HEK293 (cell line): ENCODE measurements around the gene CRYZL1.

ENCODE experiments used
- GFI1B ChIP-seq: fragments of 450-650 bp; formaldehyde crosslinking; IDR thresholded peaks from 2 replicates; pipeline ENCODE4 v1.5.1; 2016; ENCODE audit warnings: missing biosample characterization, missing genetic modification characterization
- GLI4 ChIP-seq: fragments of 450-650 bp; formaldehyde crosslinking; IDR thresholded peaks from 2 replicates; pipeline ENCODE4 v1.5.1; 2016; ENCODE audit warnings: missing biosample characterization, missing genetic modification characterization
- KLF10 ChIP-seq: fragments of 450-650 bp; IDR thresholded peaks from 2 replicates; pipeline ENCODE4 v1.5.1; 2018; ENCODE audit warnings: missing biosample characterization, mild to moderate bottlenecking, missing genetic modification characterization
- RBAK ChIP-seq: fragments of 450-650 bp; formaldehyde crosslinking; IDR thresholded peaks from 2 replicates; pipeline ENCODE4 v1.5.1; 2016; ENCODE audit warnings: missing biosample characterization, missing genetic modification characterization
- SALL2 ChIP-seq: fragments of 450-650 bp; formaldehyde crosslinking; IDR thresholded peaks from 2 replicates; pipeline ENCODE4 v1.5.0; 2017; ENCODE audit warnings: missing biosample characterization, mild to moderate bottlenecking, missing genetic modification characterization, borderline replicate concordance
- SETDB1 ChIP-seq: IDR thresholded peaks from one replicate; pipeline ENCODE4 v1.6.1; 2017; ENCODE audit warnings: mild to moderate bottlenecking, low read length, moderate library complexity, mixed read lengths; ENCODE audit not compliant: insufficient read length
- SP2 ChIP-seq: fragments of 450-650 bp; formaldehyde crosslinking; IDR thresholded peaks from 2 replicates; pipeline ENCODE4 v1.5.1; 2016; ENCODE audit warnings: missing biosample characterization, missing genetic modification characterization
- ZBTB21 ChIP-seq: fragments of 450-650 bp; formaldehyde crosslinking; IDR thresholded peaks from 2 replicates; pipeline ENCODE4 v1.5.1; 2017; ENCODE audit warnings: missing biosample characterization, missing genetic modification characterization
- ZNF175 ChIP-seq: fragments of 450-650 bp; formaldehyde crosslinking; IDR thresholded peaks from 2 replicates; pipeline ENCODE4 v1.5.1; 2016; ENCODE audit warnings: missing biosample characterization, missing genetic modification characterization
- ZNF18 ChIP-seq: fragments of 450-650 bp; formaldehyde crosslinking; IDR thresholded peaks from 2 replicates; pipeline ENCODE4 v1.5.1; 2016; ENCODE audit warnings: missing biosample characterization, missing genetic modification characterization
- ZNF302 ChIP-seq: fragments of 450-650 bp; formaldehyde crosslinking; IDR thresholded peaks from 2 replicates; pipeline ENCODE4 v1.5.1; 2016; ENCODE audit warnings: missing biosample characterization, missing genetic modification characterization, low read depth
- ZNF391 ChIP-seq: fragments of 450-650 bp; formaldehyde crosslinking; IDR thresholded peaks from 2 replicates; pipeline ENCODE4 v1.5.1; 2016; ENCODE audit warnings: low read depth, missing biosample characterization, missing genetic modification characterization, borderline replicate concordance
- ZNF398 ChIP-seq: fragments of 450-650 bp; formaldehyde crosslinking; IDR thresholded peaks from 2 replicates; pipeline ENCODE4 v1.5.1; 2017; ENCODE audit warnings: missing biosample characterization, missing genetic modification characterization
- ZNF473 ChIP-seq: fragments of 450-650 bp; formaldehyde crosslinking; IDR thresholded peaks from 2 replicates; pipeline ENCODE4 v1.5.1; 2017; ENCODE audit warnings: missing biosample characterization, missing genetic modification characterization
- ZNF514 ChIP-seq: fragments of 450-650 bp; formaldehyde crosslinking; IDR thresholded peaks from 2 replicates; pipeline ENCODE4 v1.5.1; 2016; ENCODE audit warnings: missing biosample characterization, missing genetic modification characterization
- ZNF555 ChIP-seq: fragments of 450-650 bp; formaldehyde crosslinking; conservative IDR thresholded peaks from 2 replicates; pipeline ENCODE4 v1.5.1; 2017; ENCODE audit warnings: missing biosample characterization, mild to moderate bottlenecking, missing genetic modification characterization, inconsistent platforms
- ZNF561 ChIP-seq: fragments of 450-650 bp; IDR thresholded peaks from 2 replicates; pipeline ENCODE4 v1.5.1; 2018; ENCODE audit warnings: missing biosample characterization, missing genetic modification characterization, borderline replicate concordance
- ZNF571 ChIP-seq: fragments of 450-650 bp; formaldehyde crosslinking; IDR thresholded peaks from 2 replicates; pipeline ENCODE4 v1.5.0; 2017; ENCODE audit warnings: missing biosample characterization, missing genetic modification characterization
- ZNF654 ChIP-seq: fragments of 450-650 bp; formaldehyde crosslinking; IDR thresholded peaks from 2 replicates; pipeline ENCODE4 v1.5.1; 2016; ENCODE audit warnings: low read depth, missing biosample characterization, missing genetic modification characterization
- ZNF658 ChIP-seq: fragments of 450-650 bp; formaldehyde crosslinking; IDR thresholded peaks from 2 replicates; pipeline ENCODE4; 2016; ENCODE audit warnings: missing biosample characterization, missing genetic modification characterization
- ZNF692 ChIP-seq: fragments of 450-650 bp; formaldehyde crosslinking; IDR thresholded peaks from 2 replicates; pipeline ENCODE4 v1.5.1; 2016; ENCODE audit warnings: missing biosample characterization, missing genetic modification characterization
- ZNF701 ChIP-seq: fragments of 450-650 bp; formaldehyde crosslinking; IDR thresholded peaks from 2 replicates; pipeline ENCODE4 v1.5.1; 2016; ENCODE audit warnings: missing biosample characterization, missing genetic modification characterization
- ZNF704 ChIP-seq: fragments of 450-650 bp; formaldehyde crosslinking; IDR thresholded peaks from 2 replicates; pipeline ENCODE4 v1.5.1; 2016; ENCODE audit warnings: missing biosample characterization, missing genetic modification characterization
- ZNF768 ChIP-seq: fragments of 450-650 bp; formaldehyde crosslinking; IDR thresholded peaks from 2 replicates; pipeline ENCODE4 v1.5.1; 2018; ENCODE audit warnings: missing biosample characterization, mild to moderate bottlenecking, missing genetic modification characterization
- ZXDB ChIP-seq: fragments of 450-650 bp; formaldehyde crosslinking; IDR thresholded peaks from 2 replicates; pipeline ENCODE4 v1.5.1; 2016; ENCODE audit warnings: missing biosample characterization, missing genetic modification characterization
- TF ChIP-seq, protein P1 (sequence below): fragments of 450-650 bp; formaldehyde crosslinking; IDR thresholded peaks from 2 replicates; pipeline ENCODE4 v1.5.1; 2016; ENCODE audit warnings: missing biosample characterization, missing genetic modification characterization
- TF ChIP-seq, protein P2 (sequence below): fragments of 450-650 bp; formaldehyde crosslinking; IDR thresholded peaks from 2 replicates; pipeline ENCODE4 v1.5.1; 2016; ENCODE audit warnings: missing biosample characterization, missing genetic modification characterization, borderline replicate concordance

Gene CRYZL1

DNA sequence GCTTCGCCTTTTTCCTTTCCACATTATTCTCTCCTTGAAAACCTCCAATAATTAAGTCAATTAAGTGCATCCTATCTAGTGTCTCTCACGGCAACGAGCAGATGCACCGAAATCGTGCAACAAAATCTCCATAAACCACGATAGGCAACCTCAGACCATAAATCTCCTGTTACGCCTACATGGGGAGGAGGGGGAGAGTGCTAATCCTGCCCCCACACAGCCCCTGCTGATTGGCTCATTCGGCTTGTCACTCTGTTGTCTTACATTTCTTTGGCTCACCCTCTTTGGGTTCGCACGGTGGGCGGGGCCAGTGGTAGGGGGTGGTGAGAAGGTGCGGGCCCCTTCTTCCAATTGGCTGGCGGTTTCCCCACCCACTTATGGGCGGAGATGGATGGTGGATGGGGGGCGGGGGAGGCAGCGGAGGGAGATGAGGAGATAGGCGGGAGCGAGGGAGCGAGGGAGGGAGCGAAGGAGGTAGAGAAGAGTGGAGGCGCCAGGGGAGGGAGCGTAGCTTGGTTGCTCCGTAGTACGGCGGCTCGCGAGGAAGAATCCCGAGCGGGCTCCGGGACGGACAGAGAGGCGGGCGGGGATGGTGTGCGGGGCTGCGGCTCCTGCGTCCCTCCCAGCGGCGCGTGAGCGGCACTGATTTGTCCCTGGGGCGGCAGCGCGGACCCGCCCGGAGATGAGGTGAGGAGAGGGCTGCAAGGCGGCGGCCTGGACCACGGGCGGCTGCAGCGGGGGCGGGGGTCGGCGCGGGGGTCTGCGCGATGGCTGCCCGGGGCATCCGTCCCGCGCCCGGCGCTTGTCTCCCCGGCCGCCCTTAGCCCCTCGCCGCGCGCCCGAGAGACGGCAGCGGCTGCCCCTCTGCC, 720 bp upstream of the CRYZL1 start, which contains the start of gene ITSN1 (continued):
- TF ChIP-seq ZNF555: no peak
- TF ChIP-seq ZNF704 (tag by site-specific recombination): no peak
- no peak for TF ChIP-seq ZNF473 (tag by site-specific recombination)
- no peak for TF ChIP-seq SALL2 (tag by site-specific recombination)
- TF ChIP-seq ZNF701 (tag by site-specific recombination): no peak
- TF ChIP-seq ZNF398 (tag by site-specific recombination): peak; percentile 100
- TF ChIP-seq ZNF658 (tag by site-specific recombination): no peak
- 0 out of 2 replicates have a peak, but pooled peaks have one; percentile 14 for TF ChIP-seq ZNF18
- peak; percentile 99 for TF ChIP-seq SP2 (tag by site-specific recombination)
- no peak for TF ChIP-seq ZNF175 (tag by site-specific recombination)
- no peak for TF ChIP-seq ZNF302 (tag by site-specific recombination)
- no peak for TF ChIP-seq RBAK (tag by site-specific recombination)
- TF ChIP-seq ZNF391 (tag by site-specific recombination): peak; percentile 50; the same call in 1 of the 2 replicates
- TF ChIP-seq ZNF654: no peak
- peak; percentile 81 for TF ChIP-seq ZXDB (tag by site-specific recombination)
- TF ChIP-seq GFI1B (tag by site-specific recombination): peak; percentile 89
- TF ChIP-seq ZBTB21 (tag by site-specific recombination): no peak
- TF ChIP-seq ZNF768 (tag by site-specific recombination): no peak; the same call in 1 of the 2 replicates
- peak; percentile 62; the same call in 1 of the 2 replicates for TF ChIP-seq GLI4 (tag by site-specific recombination)
- TF ChIP-seq ZNF571 (tag by site-specific recombination): no peak
- TF ChIP-seq, protein P1, sequence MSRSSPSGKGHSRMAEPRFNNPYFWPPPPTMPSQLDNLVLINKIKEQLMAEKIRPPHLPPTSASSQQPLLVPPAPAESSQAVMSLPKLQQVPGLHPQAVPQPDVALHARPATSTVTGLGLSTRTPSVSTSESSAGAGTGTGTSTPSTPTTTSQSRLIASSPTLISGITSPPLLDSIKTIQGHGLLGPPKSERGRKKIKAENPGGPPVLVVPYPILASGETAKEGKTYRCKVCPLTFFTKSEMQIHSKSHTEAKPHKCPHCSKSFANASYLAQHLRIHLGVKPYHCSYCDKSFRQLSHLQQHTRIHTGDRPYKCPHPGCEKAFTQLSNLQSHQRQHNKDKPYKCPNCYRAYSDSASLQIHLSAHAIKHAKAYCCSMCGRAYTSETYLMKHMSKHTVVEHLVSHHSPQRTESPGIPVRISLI (tag by site-specific recombination): no peak
- TF ChIP-seq ZNF514 (tag by site-specific recombination): no peak
- TF ChIP-seq ZNF692 (tag by site-specific recombination): peak; percentile 78; the same call in 1 of the 2 replicates
- peak; percentile 98 for TF ChIP-seq KLF10 (tag by site-specific recombination)
- peak; percentile 60 for TF ChIP-seq ZNF561
- TF ChIP-seq, protein P2, sequence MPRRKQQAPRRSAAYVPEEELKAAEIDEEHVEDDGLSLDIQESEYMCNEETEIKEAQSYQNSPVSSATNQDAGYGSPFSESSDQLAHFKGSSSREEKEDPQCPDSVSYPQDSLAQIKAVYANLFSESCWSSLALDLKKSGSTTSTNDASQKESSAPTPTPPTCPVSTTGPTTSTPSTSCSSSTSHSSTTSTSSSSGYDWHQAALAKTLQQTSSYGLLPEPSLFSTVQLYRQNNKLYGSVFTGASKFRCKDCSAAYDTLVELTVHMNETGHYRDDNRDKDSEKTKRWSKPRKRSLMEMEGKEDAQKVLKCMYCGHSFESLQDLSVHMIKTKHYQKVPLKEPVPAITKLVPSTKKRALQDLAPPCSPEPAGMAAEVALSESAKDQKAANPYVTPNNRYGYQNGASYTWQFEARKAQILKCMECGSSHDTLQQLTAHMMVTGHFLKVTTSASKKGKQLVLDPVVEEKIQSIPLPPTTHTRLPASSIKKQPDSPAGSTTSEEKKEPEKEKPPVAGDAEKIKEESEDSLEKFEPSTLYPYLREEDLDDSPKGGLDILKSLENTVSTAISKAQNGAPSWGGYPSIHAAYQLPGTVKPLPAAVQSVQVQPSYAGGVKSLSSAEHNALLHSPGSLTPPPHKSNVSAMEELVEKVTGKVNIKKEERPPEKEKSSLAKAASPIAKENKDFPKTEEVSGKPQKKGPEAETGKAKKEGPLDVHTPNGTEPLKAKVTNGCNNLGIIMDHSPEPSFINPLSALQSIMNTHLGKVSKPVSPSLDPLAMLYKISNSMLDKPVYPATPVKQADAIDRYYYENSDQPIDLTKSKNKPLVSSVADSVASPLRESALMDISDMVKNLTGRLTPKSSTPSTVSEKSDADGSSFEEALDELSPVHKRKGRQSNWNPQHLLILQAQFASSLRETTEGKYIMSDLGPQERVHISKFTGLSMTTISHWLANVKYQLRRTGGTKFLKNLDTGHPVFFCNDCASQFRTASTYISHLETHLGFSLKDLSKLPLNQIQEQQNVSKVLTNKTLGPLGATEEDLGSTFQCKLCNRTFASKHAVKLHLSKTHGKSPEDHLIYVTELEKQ: peak; percentile 30; the same call in 1 of the 2 replicates
- TF ChIP-seq SETDB1: no peak
